ENCODE data around the gene ADAMTS12. TPM values are rescaled to one million over a fixed set of nuclear protein-coding genes. Genes with fewer than 3 reads are reported as not detected.

ADAMTS12 gene
- total and polyA plus RNA-seq, 2 experiments from 2014 or later, result 9.1 to 17.1 TPM

DNA sequence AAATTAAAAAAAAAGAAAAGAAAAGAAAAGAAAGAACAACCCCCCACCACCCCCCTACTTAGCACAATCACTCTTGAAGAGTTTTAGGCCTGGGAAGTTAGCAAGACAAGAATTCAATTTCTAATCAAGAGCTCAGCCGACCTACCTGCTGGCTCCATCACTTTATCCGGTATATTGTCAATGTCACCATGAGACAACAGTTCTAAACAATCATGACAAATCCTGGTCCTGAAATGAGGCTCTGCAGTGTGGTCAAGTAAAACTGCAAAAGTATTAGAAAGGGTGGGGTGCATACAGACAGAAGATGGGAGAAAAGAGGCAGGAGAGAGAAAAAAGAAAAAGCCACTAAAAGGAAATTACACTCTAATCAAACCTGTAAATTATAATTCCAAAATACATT is 287.3 kb downstream of the ADAMTS12 start:
- Histone ChIP-seq H3K4me2 (no peak overlapping the region), H3F3A (replicated peaks; ENCODE audit: low read depth) (no peaks in the 10 kb centered on the region), H3K4me1 (ENCODE audit: insufficient read depth) (no peaks in the 10 kb centered on the region), H3K9me2 (ENCODE audit: insufficient read depth) (no peaks in the 10 kb centered on the region), H2AFZ (no peak overlapping the region), H3K79me2 (replicated peaks; ENCODE audit: insufficient read depth) (no peaks in the 10 kb centered on the region), H3K4me3 (no peak overlapping the region), H3K27ac (ENCODE audit: low read depth) (no peak overlapping the region), H3K36me3 (ENCODE audit: insufficient read depth) (no peaks in the 10 kb centered on the region), H3K27me3 (ENCODE audit: insufficient read depth) (no peaks in the 10 kb centered on the region), H4K20me1 (replicated peaks; ENCODE audit: insufficient read depth) (no peaks in the 10 kb centered on the region)
- peaks cover 11% of the 10 kb centered on the region for H3K4me1 Mint-ChIP-seq
- H3K9me3 Mint-ChIP-seq, result no peaks in the 10 kb centered on the region
- TF ChIP-seq POLR2AphosphoS5 (IDR thresholded peaks at IDR 0.05; ENCODE audit: low read depth) (no peak), CREB1 (CRISPR knock-in tag; IDR thresholded peaks at IDR 0.05; ENCODE audit: low read depth) (no peak), ZNF114 (CRISPR knock-in tag; IDR thresholded peaks at IDR 0.05) (no peak), JUNB (IDR thresholded peaks at IDR 0.05; ENCODE audit: unreplicated experiment) (no peak), EZH2phosphoT487 (IDR thresholded peaks at IDR 0.05; ENCODE audit: unreplicated experiment) (no peak), STAT1 (IDR thresholded peaks at IDR 0.05; ENCODE audit: unreplicated experiment) (no peak), NANOG (IDR thresholded peaks at IDR 0.05; ENCODE audit: borderline replicate concordance) (no peak), ZNF331 (CRISPR knock-in tag; IDR thresholded peaks at IDR 0.05; ENCODE audit: low read depth) (no peak), EZH2 (IDR thresholded peaks at IDR 0.05; ENCODE audit: low read depth, unreplicated experiment) (no peak)
- TF ChIP-seq, protein P1, sequence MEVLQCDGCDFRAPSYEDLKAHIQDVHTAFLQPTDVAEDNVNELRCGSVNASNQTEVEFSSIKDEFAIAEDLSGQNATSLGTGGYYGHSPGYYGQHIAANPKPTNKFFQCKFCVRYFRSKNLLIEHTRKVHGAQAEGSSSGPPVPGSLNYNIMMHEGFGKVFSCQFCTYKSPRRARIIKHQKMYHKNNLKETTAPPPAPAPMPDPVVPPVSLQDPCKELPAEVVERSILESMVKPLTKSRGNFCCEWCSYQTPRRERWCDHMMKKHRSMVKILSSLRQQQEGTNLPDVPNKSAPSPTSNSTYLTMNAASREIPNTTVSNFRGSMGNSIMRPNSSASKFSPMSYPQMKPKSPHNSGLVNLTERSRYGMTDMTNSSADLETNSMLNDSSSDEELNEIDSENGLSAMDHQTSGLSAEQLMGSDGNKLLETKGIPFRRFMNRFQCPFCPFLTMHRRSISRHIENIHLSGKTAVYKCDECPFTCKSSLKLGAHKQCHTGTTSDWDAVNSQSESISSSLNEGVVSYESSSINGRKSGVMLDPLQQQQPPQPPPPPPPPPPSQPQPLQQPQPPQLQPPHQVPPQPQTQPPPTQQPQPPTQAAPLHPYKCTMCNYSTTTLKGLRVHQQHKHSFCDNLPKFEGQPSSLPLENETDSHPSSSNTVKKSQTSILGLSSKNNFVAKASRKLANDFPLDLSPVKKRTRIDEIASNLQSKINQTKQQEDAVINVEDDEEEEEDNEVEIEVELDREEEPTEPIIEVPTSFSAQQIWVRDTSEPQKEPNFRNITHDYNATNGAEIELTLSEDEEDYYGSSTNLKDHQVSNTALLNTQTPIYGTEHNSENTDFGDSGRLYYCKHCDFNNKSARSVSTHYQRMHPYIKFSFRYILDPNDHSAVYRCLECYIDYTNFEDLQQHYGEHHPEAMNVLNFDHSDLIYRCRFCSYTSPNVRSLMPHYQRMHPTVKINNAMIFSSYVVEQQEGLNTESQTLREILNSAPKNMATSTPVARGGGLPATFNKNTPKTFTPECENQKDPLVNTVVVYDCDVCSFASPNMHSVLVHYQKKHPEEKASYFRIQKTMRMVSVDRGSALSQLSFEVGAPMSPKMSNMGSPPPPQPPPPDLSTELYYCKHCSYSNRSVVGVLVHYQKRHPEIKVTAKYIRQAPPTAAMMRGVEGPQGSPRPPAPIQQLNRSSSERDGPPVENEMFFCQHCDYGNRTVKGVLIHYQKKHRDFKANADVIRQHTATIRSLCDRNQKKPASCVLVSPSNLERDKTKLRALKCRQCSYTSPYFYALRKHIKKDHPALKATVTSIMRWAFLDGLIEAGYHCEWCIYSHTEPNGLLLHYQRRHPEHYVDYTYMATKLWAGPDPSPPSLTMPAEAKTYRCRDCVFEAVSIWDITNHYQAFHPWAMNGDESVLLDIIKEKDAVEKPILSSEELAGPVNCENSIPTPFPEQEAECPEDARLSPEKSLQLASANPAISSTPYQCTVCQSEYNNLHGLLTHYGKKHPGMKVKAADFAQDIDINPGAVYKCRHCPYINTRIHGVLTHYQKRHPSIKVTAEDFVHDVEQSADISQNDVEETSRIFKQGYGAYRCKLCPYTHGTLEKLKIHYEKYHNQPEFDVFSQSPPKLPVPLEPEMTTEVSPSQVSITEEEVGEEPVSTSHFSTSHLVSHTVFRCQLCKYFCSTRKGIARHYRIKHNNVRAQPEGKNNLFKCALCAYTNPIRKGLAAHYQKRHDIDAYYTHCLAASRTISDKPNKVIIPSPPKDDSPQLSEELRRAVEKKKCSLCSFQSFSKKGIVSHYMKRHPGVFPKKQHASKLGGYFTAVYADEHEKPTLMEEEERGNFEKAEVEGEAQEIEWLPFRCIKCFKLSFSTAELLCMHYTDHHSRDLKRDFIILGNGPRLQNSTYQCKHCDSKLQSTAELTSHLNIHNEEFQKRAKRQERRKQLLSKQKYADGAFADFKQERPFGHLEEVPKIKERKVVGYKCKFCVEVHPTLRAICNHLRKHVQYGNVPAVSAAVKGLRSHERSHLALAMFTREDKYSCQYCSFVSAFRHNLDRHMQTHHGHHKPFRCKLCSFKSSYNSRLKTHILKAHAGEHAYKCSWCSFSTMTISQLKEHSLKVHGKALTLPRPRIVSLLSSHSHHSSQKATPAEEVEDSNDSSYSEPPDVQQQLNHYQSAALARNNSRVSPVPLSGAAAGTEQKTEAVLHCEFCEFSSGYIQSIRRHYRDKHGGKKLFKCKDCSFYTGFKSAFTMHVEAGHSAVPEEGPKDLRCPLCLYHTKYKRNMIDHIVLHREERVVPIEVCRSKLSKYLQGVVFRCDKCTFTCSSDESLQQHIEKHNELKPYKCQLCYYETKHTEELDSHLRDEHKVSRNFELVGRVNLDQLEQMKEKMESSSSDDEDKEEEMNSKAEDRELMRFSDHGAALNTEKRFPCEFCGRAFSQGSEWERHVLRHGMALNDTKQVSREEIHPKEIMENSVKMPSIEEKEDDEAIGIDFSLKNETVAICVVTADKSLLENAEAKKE (CRISPR knock-in tag; IDR thresholded peaks at IDR 0.05), result no peak
- TF ChIP-seq, protein P2, sequence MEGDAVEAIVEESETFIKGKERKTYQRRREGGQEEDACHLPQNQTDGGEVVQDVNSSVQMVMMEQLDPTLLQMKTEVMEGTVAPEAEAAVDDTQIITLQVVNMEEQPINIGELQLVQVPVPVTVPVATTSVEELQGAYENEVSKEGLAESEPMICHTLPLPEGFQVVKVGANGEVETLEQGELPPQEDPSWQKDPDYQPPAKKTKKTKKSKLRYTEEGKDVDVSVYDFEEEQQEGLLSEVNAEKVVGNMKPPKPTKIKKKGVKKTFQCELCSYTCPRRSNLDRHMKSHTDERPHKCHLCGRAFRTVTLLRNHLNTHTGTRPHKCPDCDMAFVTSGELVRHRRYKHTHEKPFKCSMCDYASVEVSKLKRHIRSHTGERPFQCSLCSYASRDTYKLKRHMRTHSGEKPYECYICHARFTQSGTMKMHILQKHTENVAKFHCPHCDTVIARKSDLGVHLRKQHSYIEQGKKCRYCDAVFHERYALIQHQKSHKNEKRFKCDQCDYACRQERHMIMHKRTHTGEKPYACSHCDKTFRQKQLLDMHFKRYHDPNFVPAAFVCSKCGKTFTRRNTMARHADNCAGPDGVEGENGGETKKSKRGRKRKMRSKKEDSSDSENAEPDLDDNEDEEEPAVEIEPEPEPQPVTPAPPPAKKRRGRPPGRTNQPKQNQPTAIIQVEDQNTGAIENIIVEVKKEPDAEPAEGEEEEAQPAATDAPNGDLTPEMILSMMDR (conservative IDR thresholded peaks at IDR 0.05; ENCODE audit: low read depth in 2 of 2), result no peak
- TF ChIP-seq, protein P3, sequence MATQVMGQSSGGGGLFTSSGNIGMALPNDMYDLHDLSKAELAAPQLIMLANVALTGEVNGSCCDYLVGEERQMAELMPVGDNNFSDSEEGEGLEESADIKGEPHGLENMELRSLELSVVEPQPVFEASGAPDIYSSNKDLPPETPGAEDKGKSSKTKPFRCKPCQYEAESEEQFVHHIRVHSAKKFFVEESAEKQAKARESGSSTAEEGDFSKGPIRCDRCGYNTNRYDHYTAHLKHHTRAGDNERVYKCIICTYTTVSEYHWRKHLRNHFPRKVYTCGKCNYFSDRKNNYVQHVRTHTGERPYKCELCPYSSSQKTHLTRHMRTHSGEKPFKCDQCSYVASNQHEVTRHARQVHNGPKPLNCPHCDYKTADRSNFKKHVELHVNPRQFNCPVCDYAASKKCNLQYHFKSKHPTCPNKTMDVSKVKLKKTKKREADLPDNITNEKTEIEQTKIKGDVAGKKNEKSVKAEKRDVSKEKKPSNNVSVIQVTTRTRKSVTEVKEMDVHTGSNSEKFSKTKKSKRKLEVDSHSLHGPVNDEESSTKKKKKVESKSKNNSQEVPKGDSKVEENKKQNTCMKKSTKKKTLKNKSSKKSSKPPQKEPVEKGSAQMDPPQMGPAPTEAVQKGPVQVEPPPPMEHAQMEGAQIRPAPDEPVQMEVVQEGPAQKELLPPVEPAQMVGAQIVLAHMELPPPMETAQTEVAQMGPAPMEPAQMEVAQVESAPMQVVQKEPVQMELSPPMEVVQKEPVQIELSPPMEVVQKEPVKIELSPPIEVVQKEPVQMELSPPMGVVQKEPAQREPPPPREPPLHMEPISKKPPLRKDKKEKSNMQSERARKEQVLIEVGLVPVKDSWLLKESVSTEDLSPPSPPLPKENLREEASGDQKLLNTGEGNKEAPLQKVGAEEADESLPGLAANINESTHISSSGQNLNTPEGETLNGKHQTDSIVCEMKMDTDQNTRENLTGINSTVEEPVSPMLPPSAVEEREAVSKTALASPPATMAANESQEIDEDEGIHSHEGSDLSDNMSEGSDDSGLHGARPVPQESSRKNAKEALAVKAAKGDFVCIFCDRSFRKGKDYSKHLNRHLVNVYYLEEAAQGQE (IDR thresholded peaks at IDR 0.05; ENCODE audit: unreplicated experiment), result no peak
- TF ChIP-seq, protein P4, sequence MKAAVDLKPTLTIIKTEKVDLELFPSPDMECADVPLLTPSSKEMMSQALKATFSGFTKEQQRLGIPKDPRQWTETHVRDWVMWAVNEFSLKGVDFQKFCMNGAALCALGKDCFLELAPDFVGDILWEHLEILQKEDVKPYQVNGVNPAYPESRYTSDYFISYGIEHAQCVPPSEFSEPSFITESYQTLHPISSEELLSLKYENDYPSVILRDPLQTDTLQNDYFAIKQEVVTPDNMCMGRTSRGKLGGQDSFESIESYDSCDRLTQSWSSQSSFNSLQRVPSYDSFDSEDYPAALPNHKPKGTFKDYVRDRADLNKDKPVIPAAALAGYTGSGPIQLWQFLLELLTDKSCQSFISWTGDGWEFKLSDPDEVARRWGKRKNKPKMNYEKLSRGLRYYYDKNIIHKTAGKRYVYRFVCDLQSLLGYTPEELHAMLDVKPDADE (IDR thresholded peaks at IDR 0.05), result no peak
- H3K27me3 Mint-ChIP-seq (ENCODE audit: insufficient read depth, low read depth, poor library complexity), result no peaks in the 10 kb centered on the region
- no peaks in the 10 kb centered on the region for H3K36me3 Mint-ChIP-seq (ENCODE audit: low read depth)
- DNase-seq (ENCODE audit: low spot score) (no peak), ATAC-seq (no peak)
- no peak overlapping the region for H3K4me3 Mint-ChIP-seq
- H3K27ac Mint-ChIP-seq, result no peak overlapping the region

Measured in GM23338 (cell line).